ENCODE results near the gene TLR3. TPM values are rescaled to one million over a fixed set of nuclear protein-coding genes. Genes with fewer than 3 reads are reported as not detected.

The TLR3 gene
- polyA plus RNA-seq, 1 donor (not counting 4 experiments of a cell fraction or from before 2014, with no cell fraction given), result 8.8 TPM

- Histone ChIP-seq H3K9me3 (ENCODE audit: control insufficient read depth, low read depth, low read length) (no peaks in the 10 kb centered on the region), H2AFZ (ENCODE audit: control insufficient read depth, low read length) (no peak overlapping the region), H3K9me1 (ENCODE audit: control insufficient read depth, extremely low read depth, insufficient read depth, low read length) (no peaks in the 10 kb centered on the region), H3K9ac (ENCODE audit: control insufficient read depth, extremely low read depth, insufficient read depth, low read length) (no peak overlapping the region), H3K4me1 (ENCODE audit: control insufficient read depth, extremely low read depth, insufficient read depth, low read length) (no peaks in the 10 kb centered on the region), H3K4me2 (ENCODE audit: control insufficient read depth, extremely low read depth, insufficient read depth, low read depth, low read length) (no peak overlapping the region), H3K4me3 (ENCODE audit: control insufficient read depth in 2 of 3, extremely low read depth in 1 of 3, insufficient read depth in 2 of 3, low read depth in 1 of 3, low read length in 3 of 3) (no peak overlapping the region), H3K79me2 (ENCODE audit: control insufficient read depth, insufficient read depth, low read length) (no peaks in the 10 kb centered on the region), H3K27me3 (ENCODE audit: control insufficient read depth, extremely low read depth, insufficient read depth, low read length) (peaks cover 33% of the 10 kb centered on the region), H3K27ac (ENCODE audit: control insufficient read depth, insufficient read depth, low read length) (no peak overlapping the region), H3K36me3 (ENCODE audit: control insufficient read depth in 2 of 2, extremely low read depth in 1 of 2, insufficient read depth in 2 of 2, low read length in 2 of 2) (no peaks in the 10 kb centered on the region), H4K20me1 (ENCODE audit: control insufficient read depth, extremely low read depth, insufficient read depth, low read length) (no peaks in the 10 kb centered on the region)
- TF ChIP-seq, protein P1, sequence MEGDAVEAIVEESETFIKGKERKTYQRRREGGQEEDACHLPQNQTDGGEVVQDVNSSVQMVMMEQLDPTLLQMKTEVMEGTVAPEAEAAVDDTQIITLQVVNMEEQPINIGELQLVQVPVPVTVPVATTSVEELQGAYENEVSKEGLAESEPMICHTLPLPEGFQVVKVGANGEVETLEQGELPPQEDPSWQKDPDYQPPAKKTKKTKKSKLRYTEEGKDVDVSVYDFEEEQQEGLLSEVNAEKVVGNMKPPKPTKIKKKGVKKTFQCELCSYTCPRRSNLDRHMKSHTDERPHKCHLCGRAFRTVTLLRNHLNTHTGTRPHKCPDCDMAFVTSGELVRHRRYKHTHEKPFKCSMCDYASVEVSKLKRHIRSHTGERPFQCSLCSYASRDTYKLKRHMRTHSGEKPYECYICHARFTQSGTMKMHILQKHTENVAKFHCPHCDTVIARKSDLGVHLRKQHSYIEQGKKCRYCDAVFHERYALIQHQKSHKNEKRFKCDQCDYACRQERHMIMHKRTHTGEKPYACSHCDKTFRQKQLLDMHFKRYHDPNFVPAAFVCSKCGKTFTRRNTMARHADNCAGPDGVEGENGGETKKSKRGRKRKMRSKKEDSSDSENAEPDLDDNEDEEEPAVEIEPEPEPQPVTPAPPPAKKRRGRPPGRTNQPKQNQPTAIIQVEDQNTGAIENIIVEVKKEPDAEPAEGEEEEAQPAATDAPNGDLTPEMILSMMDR (optimal IDR thresholded peaks at IDR 0.05 in 1 of 3, IDR thresholded peaks at IDR 0.05 in 1 of 3, conservative IDR thresholded peaks at IDR 0.05 in 1 of 3; ENCODE audit: extremely low read depth in 1 of 3, insufficient read depth in 2 of 3, low read length in 3 of 3), result no peak
- TF ChIP-seq EZH2 (IDR thresholded peaks at IDR 0.05; ENCODE audit: low read length), result no peak
- no peak for FAIRE-seq
- dilution Hi-C loops (cut with MboI; ENCODE audit: extremely low pct_ligation_motif_present, low sequenced_read_pairs), result no loop called here
- no peak for DNase-seq (ENCODE audit: low read depth, low spot score)
These were observed 34.0 kb downstream of the TLR3 start for GRCh38 chr4:186102931-186103330.

- Histone ChIP-seq H3K4me3 (ENCODE audit: control insufficient read depth in 2 of 3, extremely low read depth in 1 of 3, insufficient read depth in 2 of 3, low read depth in 1 of 3, low read length in 3 of 3) (peak within 1 kb of the TSS in 2 of 3 experiments; percentile 7 to 14), H2AFZ (ENCODE audit: control insufficient read depth, low read length) (no peak within 1 kb of the TSS), H3K9ac (ENCODE audit: control insufficient read depth, extremely low read depth, insufficient read depth, low read length) (no peak within 1 kb of the TSS), H3K79me2 (ENCODE audit: control insufficient read depth, insufficient read depth, low read length) (no peaks in the 10 kb centered on the region), H4K20me1 (ENCODE audit: control insufficient read depth, extremely low read depth, insufficient read depth, low read length) (no peaks in the 10 kb centered on the region), H3K36me3 (ENCODE audit: control insufficient read depth in 2 of 2, extremely low read depth in 1 of 2, insufficient read depth in 2 of 2, low read length in 2 of 2) (no peaks in the 10 kb centered on the region), H3K27me3 (ENCODE audit: control insufficient read depth, extremely low read depth, insufficient read depth, low read length) (peaks cover 33% of the 10 kb centered on the region), H3K4me2 (ENCODE audit: control insufficient read depth, extremely low read depth, insufficient read depth, low read depth, low read length) (peak within 1 kb of the TSS; percentile 51), H3K27ac (ENCODE audit: control insufficient read depth, insufficient read depth, low read length) (no peak within 1 kb of the TSS), H3K9me3 (ENCODE audit: control insufficient read depth, low read depth, low read length) (no peaks in the 10 kb centered on the region), H3K4me1 (ENCODE audit: control insufficient read depth, extremely low read depth, insufficient read depth, low read length) (no peaks in the 10 kb centered on the region), H3K9me1 (ENCODE audit: control insufficient read depth, extremely low read depth, insufficient read depth, low read length) (no peaks in the 10 kb centered on the region)
- FAIRE-seq (no peak), DNase-seq (ENCODE audit: low read depth, low spot score) (no peak)
- dilution Hi-C loops (cut with MboI; ENCODE audit: extremely low pct_ligation_motif_present, low sequenced_read_pairs), result no loop called here
- TF ChIP-seq, protein P1 (optimal IDR thresholded peaks at IDR 0.05 in 1 of 3, IDR thresholded peaks at IDR 0.05 in 1 of 3, conservative IDR thresholded peaks at IDR 0.05 in 1 of 3; ENCODE audit: extremely low read depth in 1 of 3, insufficient read depth in 2 of 3, low read length in 3 of 3), result no peak
- no peak for TF ChIP-seq EZH2 (IDR thresholded peaks at IDR 0.05; ENCODE audit: low read length)
These were observed 35.3 kb downstream of the TLR3 start, which contains the start of gene FAM149A for GRCh38 chr4:186104114-186104889. Gene FAM149A (plus strand): TSS chr4:186104704.

Measured in keratinocyte (primary cell).